HFF-Myc (cell line): Measurements from ENCODE around the gene S100A13.
"Not testable (repeated sequence)": the region's sequence is repeated elsewhere in the genome, so short reads cannot be mapped to it uniquely, and the experiment has no call there.

Experiments used
- DNase-seq: peaks from one replicate; pipeline ENCODE4 v3.0.0-alpha.2; 2011; ENCODE audit warnings: low read depth; ENCODE audit errors: extremely low read depth
- H3K4me3 ChIP-seq: replicated peaks from 2 replicates; pipeline ENCODE4 v1.5.1; 2011; ENCODE audit warnings: low read depth, mild to moderate bottlenecking, control low read depth, low read length
- CTCF ChIP-seq: IDR thresholded peaks from 2 replicates; pipeline ENCODE4 v1.5.1; 2012; ENCODE audit warnings: mild to moderate bottlenecking, low read depth, low read length, control low read depth; ENCODE audit errors: missing control alignments

The S100A13 gene

GRCh38 chr1:153648000-153648643, 20.8 kb upstream of the S100A13 start:
- no peak for DNase-seq
- no peak overlapping the region for H3K4me3 ChIP-seq
- no peak for TF ChIP-seq CTCF

- no peak for DNase-seq
- H3K4me3 ChIP-seq, result no peak overlapping the region
Measured at GRCh38 chr1:153647346-153647714, 20.0 kb upstream of the S100A13 start.

DNA sequence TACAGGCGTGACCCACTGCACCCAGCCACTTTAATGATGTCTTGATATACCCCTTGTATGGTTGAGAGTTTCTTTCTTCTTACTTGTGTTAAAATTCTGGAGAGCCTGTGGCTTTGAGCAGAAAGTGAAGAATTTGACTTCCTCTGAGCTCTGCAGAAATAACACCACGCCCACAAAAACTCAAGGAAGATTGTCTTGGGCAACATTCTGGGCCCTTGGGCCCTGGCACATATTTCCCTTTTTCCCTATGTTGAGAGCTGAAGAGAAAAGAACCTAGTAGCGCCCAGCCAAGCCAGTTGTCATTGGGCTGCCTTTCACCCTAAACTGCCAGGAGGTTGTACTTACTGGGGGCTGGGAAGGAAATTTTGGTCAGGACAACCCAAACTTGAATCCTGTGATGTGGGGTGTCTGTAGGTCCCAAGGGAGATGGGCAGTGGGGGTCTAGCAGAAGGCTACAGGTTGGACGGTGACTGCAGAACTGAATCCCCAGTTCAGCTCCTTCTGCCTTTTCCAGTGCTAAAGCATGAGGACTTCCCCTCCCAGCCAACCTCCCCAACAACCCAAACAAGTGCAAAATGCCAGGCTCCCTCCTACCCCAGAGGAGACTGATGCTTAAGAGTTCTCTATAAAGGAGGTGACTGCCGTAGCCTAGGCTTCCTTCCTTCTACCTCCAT, 19.5 kb upstream of the S100A13 start:
- DNase-seq, result no peak
- no peak for TF ChIP-seq CTCF
- H3K4me3 ChIP-seq, result no peak overlapping the region

More at GRCh38 chr1:153647346-153647714, 20.0 kb upstream of the S100A13 start:
- TF ChIP-seq CTCF, result no peak

GRCh38 chr1:153643816-153644215, 16.5 kb upstream of the S100A13 start:
- no peak overlapping the region for H3K4me3 ChIP-seq
- no peak for DNase-seq
- no peak for TF ChIP-seq CTCF

DNA sequence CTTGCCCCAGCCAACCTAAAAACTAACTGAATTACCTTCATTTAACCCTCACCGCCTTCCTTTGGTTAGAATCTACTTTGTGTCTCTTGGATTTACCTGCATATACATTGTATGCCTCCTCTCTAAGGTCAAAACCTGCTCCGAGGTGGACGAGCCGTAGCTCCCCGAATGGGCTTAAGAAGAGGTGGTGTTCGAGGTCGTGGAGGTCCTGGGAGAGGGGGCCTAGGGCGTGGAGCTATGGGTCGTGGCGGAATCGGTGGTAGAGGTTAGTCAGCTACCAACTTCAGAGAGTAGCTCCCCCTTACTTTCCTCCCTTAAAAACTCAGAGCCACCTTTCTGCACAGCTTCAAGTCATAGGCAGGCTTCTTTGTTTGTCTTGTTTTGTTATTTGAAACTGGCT, 15.8 kb upstream of the S100A13 start:
- no peak overlapping the region for H3K4me3 ChIP-seq
- TF ChIP-seq CTCF, result no peak
- DNase-seq, result no peak

DNA sequence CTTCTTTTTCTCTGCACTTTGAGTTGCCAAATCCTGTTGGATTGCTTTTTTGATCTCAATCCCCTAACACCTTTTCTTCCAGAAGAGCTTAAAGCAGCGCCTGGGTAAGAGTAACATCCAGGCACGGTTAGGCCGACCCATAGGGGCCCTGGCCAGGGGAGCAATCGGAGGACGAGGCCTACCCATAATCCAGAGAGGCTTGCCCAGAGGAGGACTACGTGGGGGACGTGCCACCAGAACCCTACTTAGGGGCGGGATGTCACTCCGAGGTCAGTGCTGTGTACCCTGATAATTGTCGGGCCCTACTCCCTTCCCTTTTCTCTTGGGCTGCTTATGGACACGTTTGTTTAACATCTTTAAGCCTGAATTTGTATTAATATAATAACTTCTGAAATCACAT, 14.9 kb upstream of the S100A13 start:
- H3K4me3 ChIP-seq, result no peak overlapping the region
- no peak for DNase-seq
- TF ChIP-seq CTCF, result no peak

- no peak for DNase-seq
- TF ChIP-seq CTCF, result no peak
- H3K4me3 ChIP-seq, result no peak overlapping the region
Measured at GRCh38 chr1:153640861-153641260, 13.6 kb upstream of the S100A13 start.

- not testable (repeated sequence) for DNase-seq, H3K4me3 ChIP-seq
Measured at GRCh38 chr1:153640213-153640612, 12.9 kb upstream of the S100A13 start.
